Loucy (cell line): Measurements from ENCODE around the gene CTLA4.

ENCODE experiments used
- H2AFZ ChIP-seq: fragments of 200-600 bp; sonication (generic); 2 replicates; pipeline ENCODE4 v1.6.0; 2016; ENCODE audit warnings: antibody characterized with exemption, mild to moderate bottlenecking, low read length, moderate library complexity
- H3F3A ChIP-seq: fragments of 200-600 bp; 2 replicates; pipeline ENCODE4 v1.6.0; 2016; ENCODE audit warnings: antibody characterized with exemption, low read depth, mild to moderate bottlenecking
- H3K27me3 ChIP-seq: fragments of 200-600 bp; sonication (generic); 2 replicates; pipeline ENCODE4 v1.6.1; 2014; ENCODE audit warnings: low read length, mild to moderate bottlenecking; ENCODE audit not compliant: insufficient read depth, poor library complexity, severe bottlenecking
- H3K36me3 ChIP-seq: fragments of 200-600 bp; sonication (generic); 2 replicates; pipeline ENCODE4 v1.6.1; 2016; ENCODE audit warnings: low read length; ENCODE audit not compliant: insufficient read depth
- H3K4me1 ChIP-seq: fragments of 200-600 bp; sonication (generic); 2 replicates; pipeline ENCODE4 v1.5.1; 2014; ENCODE audit warnings: low read length, mild to moderate bottlenecking; ENCODE audit not compliant: insufficient read depth, poor library complexity, severe bottlenecking
- H3K4me2 ChIP-seq: fragments of 200-600 bp; sonication (generic); 2 replicates; pipeline ENCODE4 v1.6.0; 2014; ENCODE audit warnings: antibody characterized with exemption, low read length, low read depth, mild to moderate bottlenecking; ENCODE audit not compliant: poor library complexity, severe bottlenecking
- H3K4me3 ChIP-seq: fragments of 200-600 bp; sonication (generic); 2 replicates; pipeline ENCODE4 v1.5.1; 2014; ENCODE audit warnings: low read length, mild to moderate bottlenecking, mixed read lengths; ENCODE audit not compliant: poor library complexity, severe bottlenecking
- H3K79me2 ChIP-seq: fragments of 200-600 bp; sonication (generic); 2 replicates; pipeline ENCODE4 v1.6.1; 2014; ENCODE audit warnings: low read length; ENCODE audit not compliant: insufficient read depth
- H3K9ac ChIP-seq: fragments of 200-600 bp; sonication (generic); 2 replicates; pipeline ENCODE4 v1.6.0; 2014; ENCODE audit warnings: mild to moderate bottlenecking, low read depth, low read length, moderate library complexity; ENCODE audit not compliant: poor library complexity, severe bottlenecking
- H3K9me2 ChIP-seq: fragments of 200-600 bp; sonication (generic); replicated peaks from 2 replicates; pipeline ENCODE4 v1.6.1; 2016; ENCODE audit warnings: low read depth, low read length, mixed read lengths
- H3K9me3 ChIP-seq: fragments of 200-600 bp; sonication (generic); 2 replicates; pipeline ENCODE4 v1.6.1; 2014; ENCODE audit warnings: mild to moderate bottlenecking, antibody characterized with exemption, low read length, low read depth; ENCODE audit not compliant: insufficient read depth
- H4K20me1 ChIP-seq: fragments of 200-600 bp; sonication (generic); 2 replicates; pipeline ENCODE4 v1.6.0; 2014; ENCODE audit warnings: antibody characterized with exemption, low read length, mild to moderate bottlenecking; ENCODE audit not compliant: insufficient read depth, poor library complexity, severe bottlenecking
- CTCF ChIP-seq: fragments of 200-600 bp; sonication (generic); conservative IDR thresholded peaks from 2 replicates; pipeline ENCODE4 v1.5.1; 2014; ENCODE audit warnings: mild to moderate bottlenecking, antibody characterized with exemption, low read length
- EZH2phosphoT487 ChIP-seq: fragments of 200-600 bp; IDR thresholded peaks from 2 replicates; pipeline ENCODE4 v1.6.1; 2018; ENCODE audit warnings: antibody characterized with exemption, mild to moderate bottlenecking, moderate library complexity, borderline replicate concordance

Gene CTLA4

GRCh38 chr2:203861607-203862006 is 6.0 kb upstream of the CTLA4 start:
- no peaks in the 10 kb centered on the region for H3K9me2 ChIP-seq
- peaks cover 14% of the 10 kb centered on the region for H3K4me1 ChIP-seq
- H4K20me1 ChIP-seq: no peaks in the 10 kb centered on the region
- TF ChIP-seq CTCF (no peak), EZH2phosphoT487 (no peak)
- no peaks in the 10 kb centered on the region for H3F3A ChIP-seq
- H3K4me2 ChIP-seq: no peak overlapping the region
- H2AFZ ChIP-seq: no peak overlapping the region
- H3K9ac ChIP-seq: no peak overlapping the region
- H3K27me3 ChIP-seq: no peaks in the 10 kb centered on the region
- H3K36me3 ChIP-seq: no peaks in the 10 kb centered on the region
- no peaks in the 10 kb centered on the region for H3K9me3 ChIP-seq
- H3K4me3 ChIP-seq: no peak overlapping the region
- no peaks in the 10 kb centered on the region for H3K79me2 ChIP-seq

- Histone ChIP-seq H3K79me2 (no peaks in the 10 kb centered on the region), H3K4me3 (no peak overlapping the region), H4K20me1 (no peaks in the 10 kb centered on the region), H3K9me3 (no peaks in the 10 kb centered on the region), H3F3A (no peaks in the 10 kb centered on the region), H3K9me2 (no peaks in the 10 kb centered on the region), H3K36me3 (no peaks in the 10 kb centered on the region), H3K4me1 (peaks cover 14% of the 10 kb centered on the region), H3K9ac (no peak overlapping the region), H3K27me3 (no peaks in the 10 kb centered on the region), H2AFZ (0 out of 2 replicates have a peak overlapping the region, but pooled peaks have one; percentile 28), H3K4me2 (no peak overlapping the region)
- TF ChIP-seq EZH2phosphoT487: no peak
- TF ChIP-seq CTCF: no peak
These were observed 1.9 kb downstream of the CTLA4 start for GRCh38 chr2:203869223-203870042.

GRCh38 chr2:203870481-203870880 is 2.9 kb downstream of the CTLA4 start:
- TF ChIP-seq CTCF (no peak), EZH2phosphoT487 (no peak)
- no peak overlapping the region for H2AFZ ChIP-seq
- H3K36me3 ChIP-seq: no peaks in the 10 kb centered on the region
- no peaks in the 10 kb centered on the region for H3K9me2 ChIP-seq
- H4K20me1 ChIP-seq: no peaks in the 10 kb centered on the region
- H3K9me3 ChIP-seq: no peaks in the 10 kb centered on the region
- peaks cover 14% of the 10 kb centered on the region for H3K4me1 ChIP-seq
- no peaks in the 10 kb centered on the region for H3K79me2 ChIP-seq
- no peak overlapping the region for H3K9ac ChIP-seq
- H3F3A ChIP-seq: no peaks in the 10 kb centered on the region
- no peak overlapping the region for H3K4me2 ChIP-seq
- no peak overlapping the region for H3K4me3 ChIP-seq
- H3K27me3 ChIP-seq: no peaks in the 10 kb centered on the region
